Measurements from ENCODE around the gene KIF19.

The KIF19 gene

GRCh38 chr17:74307984-74308773 is 17.8 kb upstream of the KIF19 start:
- no peak for DNase-seq

- DNase-seq, result no peak
Measured at GRCh38 chr17:74309902-74310301, 16.1 kb upstream of the KIF19 start.

GRCh38 chr17:74314877-74315276 is 11.1 kb upstream of the KIF19 start:
- DNase-seq, result no peak

GRCh38 chr17:74316220-74316619 is 9.8 kb upstream of the KIF19 start:
- DNase-seq, result no peak

GRCh38 chr17:74317071-74317470 is 9.0 kb upstream of the KIF19 start:
- no peak for DNase-seq

- DNase-seq, result no peak
Measured at GRCh38 chr17:74318391-74318790, 7.6 kb upstream of the KIF19 start.

- DNase-seq, result no peak
Measured at GRCh38 chr17:74324521-74324920, 1.5 kb upstream of the KIF19 start.

GRCh38 chr17:74325376-74325742 is 667 bp upstream of the KIF19 start:
- DNase-seq, result no peak

GRCh38 chr17:74326506-74326905 is 480 bp downstream of the KIF19 start:
- no peak for DNase-seq

- no peak for DNase-seq
Measured at GRCh38 chr17:74328487-74328886, 2.5 kb downstream of the KIF19 start.

- no peak for DNase-seq
Measured at GRCh38 chr17:74329378-74329777, 3.4 kb downstream of the KIF19 start.

- no peak for DNase-seq
Measured at GRCh38 chr17:74330446-74330845, 4.4 kb downstream of the KIF19 start.

- DNase-seq, result no peak
Measured at GRCh38 chr17:74332017-74332650, 6.1 kb downstream of the KIF19 start.

- DNase-seq, result no peak
Measured at GRCh38 chr17:74332763-74333283, 6.8 kb downstream of the KIF19 start.

GRCh38 chr17:74334393-74335039 is 8.5 kb downstream of the KIF19 start:
- DNase-seq, result no peak

- no peak for DNase-seq
Measured at GRCh38 chr17:74335529-74336062, 9.6 kb downstream of the KIF19 start.

- no peak for DNase-seq
Measured at GRCh38 chr17:74336307-74336706, 10.3 kb downstream of the KIF19 start.

- DNase-seq, result no peak
Measured at GRCh38 chr17:74337834-74338500, 11.9 kb downstream of the KIF19 start.

GRCh38 chr17:74339537-74340195 is 13.6 kb downstream of the KIF19 start:
- no peak for DNase-seq

- no peak for DNase-seq
Measured at GRCh38 chr17:74340470-74341023, 14.5 kb downstream of the KIF19 start.

- no peak for DNase-seq
Measured at GRCh38 chr17:74342224-74342623, 16.2 kb downstream of the KIF19 start.

GRCh38 chr17:74343121-74343520 is 17.1 kb downstream of the KIF19 start:
- no peak for DNase-seq
